NCI-H146 treated with DMSO at 0.1 percent for 48 hours (cell line): ENCODE results near the gene PLXNA2.

Experiments used
- DNase-seq: peaks from one replicate; lab custom pipeline; 2025; ENCODE audit not compliant: unreplicated experiment; lab: John Stamatoyannopoulos, UW

PLXNA2 gene

GRCh38 chr1:208225954-208226937 lies 17.9 kb downstream of the PLXNA2 start:
- no peak for DNase-seq

- no peak for DNase-seq
These were observed 19.9 kb downstream of the PLXNA2 start for GRCh38 chr1:208224192-208224713.

- no peak for DNase-seq
These were observed 21.0 kb downstream of the PLXNA2 start for GRCh38 chr1:208223136-208223535.

- no peak for DNase-seq
These were observed 21.6 kb downstream of the PLXNA2 start for GRCh38 chr1:208222376-208223126.

GRCh38 chr1:208221291-208221622 lies 22.9 kb downstream of the PLXNA2 start:
- DNase-seq: no peak

GRCh38 chr1:208219659-208220282 lies 24.4 kb downstream of the PLXNA2 start:
- no peak for DNase-seq

- no peak for DNase-seq
These were observed 25.0 kb downstream of the PLXNA2 start for GRCh38 chr1:208219098-208219658.

- DNase-seq: no peak
These were observed 25.7 kb downstream of the PLXNA2 start for GRCh38 chr1:208218237-208219097.

GRCh38 chr1:208217781-208218180 lies 26.4 kb downstream of the PLXNA2 start:
- DNase-seq: no peak

GRCh38 chr1:208216806-208217205 lies 27.4 kb downstream of the PLXNA2 start:
- no peak for DNase-seq

GRCh38 chr1:208216062-208216461 lies 28.1 kb downstream of the PLXNA2 start:
- no peak for DNase-seq

- no peak for DNase-seq
These were observed 28.8 kb downstream of the PLXNA2 start for GRCh38 chr1:208215393-208215792.

- DNase-seq: no peak
These were observed 30.4 kb downstream of the PLXNA2 start for GRCh38 chr1:208213786-208214185.

- no peak for DNase-seq
These were observed 31.3 kb downstream of the PLXNA2 start for GRCh38 chr1:208212893-208213292.

- no peak for DNase-seq
These were observed 32.0 kb downstream of the PLXNA2 start for GRCh38 chr1:208211921-208212843.

- DNase-seq: no peak
These were observed 34.1 kb downstream of the PLXNA2 start for GRCh38 chr1:208209896-208210589.

GRCh38 chr1:208209286-208209685 lies 34.9 kb downstream of the PLXNA2 start:
- DNase-seq: no peak

GRCh38 chr1:208208132-208208487 lies 36.1 kb downstream of the PLXNA2 start:
- no peak for DNase-seq
